Effector memory CD4-positive, alpha-beta T cell (primary cell): ENCODE data around the gene GABRR1.
"Not testable (repeated sequence)": the region's sequence is repeated elsewhere in the genome, so short reads cannot be mapped to it uniquely, and the experiment has no call there.

ENCODE experiments used
- DNase-seq, 3 donors: peaks; one replicate each; pipeline ENCODE4 v3.0.0-alpha.2; 2020
- H3K27ac ChIP-seq: 2 replicates; pipeline ENCODE4 v1.7.0; 2013; ENCODE audit warnings: mild to moderate bottlenecking, low read length, moderate library complexity; ENCODE audit not compliant: insufficient read depth, poor library complexity, severe bottlenecking
- H3K27me3 ChIP-seq: replicated peaks from 2 replicates; pipeline ENCODE4 v1.7.0; 2013; ENCODE audit warnings: mild to moderate bottlenecking, low read length; ENCODE audit not compliant: insufficient read depth, control insufficient read depth, poor library complexity, severe bottlenecking
- H3K36me3 ChIP-seq: 2 replicates; pipeline ENCODE4 v1.7.0; 2013; ENCODE audit warnings: mild to moderate bottlenecking, low read length, moderate library complexity; ENCODE audit not compliant: control insufficient read depth, insufficient read depth
- H3K4me1 ChIP-seq: 2 replicates; pipeline ENCODE4 v1.7.0; 2013; ENCODE audit warnings: low read length, mild to moderate bottlenecking; ENCODE audit not compliant: control insufficient read depth, insufficient read depth, poor library complexity, severe bottlenecking
- H3K4me3 ChIP-seq: 2 replicates; pipeline ENCODE4 v1.7.0; 2013; ENCODE audit warnings: low read length, low read depth, mild to moderate bottlenecking; ENCODE audit not compliant: insufficient read depth, poor library complexity, severe bottlenecking
- H3K9me3 ChIP-seq: 2 replicates; pipeline ENCODE4 v1.7.0; 2013; ENCODE audit warnings: mild to moderate bottlenecking, low read length, moderate library complexity; ENCODE audit not compliant: control insufficient read depth

The GABRR1 gene

DNA sequence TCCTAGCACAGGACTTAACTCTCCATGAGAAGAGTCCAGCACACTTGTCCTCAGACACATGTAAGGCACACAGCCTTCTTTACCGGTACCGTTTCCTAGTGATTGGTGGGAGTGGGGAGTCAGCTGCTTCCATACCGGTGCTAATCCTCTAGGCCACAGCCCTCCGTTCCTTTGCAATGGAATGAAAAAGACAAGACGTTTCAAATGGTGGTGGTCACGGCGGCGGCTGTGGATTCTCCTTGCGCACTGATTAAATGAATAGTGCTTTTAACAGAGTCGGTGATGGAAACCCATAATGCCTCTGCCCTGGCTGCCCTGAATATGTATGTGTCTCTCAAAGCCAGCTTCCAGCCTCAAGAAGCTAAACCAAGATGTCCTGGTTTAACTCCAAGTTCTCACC, 34.8 kb upstream of the GABRR1 start:
- H3K4me3 ChIP-seq, result no peak overlapping the region
- no peak overlapping the region for H3K27ac ChIP-seq
- no peaks in the 10 kb centered on the region for H3K36me3 ChIP-seq
- no peaks in the 10 kb centered on the region for H3K9me3 ChIP-seq
- H3K4me1 ChIP-seq, result no peaks in the 10 kb centered on the region
- H3K27me3 ChIP-seq, result no peaks in the 10 kb centered on the region
- no peak for DNase-seq

- Histone ChIP-seq H3K36me3 (no peaks in the 10 kb centered on the region), H3K9me3 (no peaks in the 10 kb centered on the region), H3K4me3 (no peak overlapping the region), H3K27me3 (no peaks in the 10 kb centered on the region), H3K27ac (no peak overlapping the region), H3K4me1 (no peaks in the 10 kb centered on the region)
- DNase-seq, result no peak
Observed at GRCh38 chr6:89251170-89251569, 34.0 kb upstream of the GABRR1 start.

DNA sequence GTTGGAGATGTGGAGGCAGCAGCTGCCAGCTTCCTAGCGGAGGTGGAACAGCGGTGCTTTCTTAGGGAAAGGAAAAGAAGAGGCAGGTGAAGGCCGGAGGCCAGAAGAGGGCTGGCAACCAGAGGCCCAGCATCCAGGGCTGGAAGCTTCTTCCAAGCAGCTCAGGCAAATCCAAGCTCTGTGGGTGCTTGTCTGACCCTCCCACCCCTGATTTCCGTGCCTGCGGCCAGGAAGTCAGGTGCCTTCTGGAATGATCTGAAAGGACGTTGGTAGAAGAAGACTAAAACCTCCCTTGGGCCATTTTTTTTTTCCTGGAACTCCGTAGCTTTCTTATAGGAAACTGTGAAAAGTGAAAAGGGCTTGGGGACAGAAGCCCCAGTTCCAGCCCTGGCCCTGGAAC, 33.1 kb upstream of the GABRR1 start:
- Histone ChIP-seq H3K27ac (no peak overlapping the region), H3K9me3 (no peaks in the 10 kb centered on the region), H3K27me3 (no peaks in the 10 kb centered on the region), H3K4me3 (no peak overlapping the region), H3K36me3 (no peaks in the 10 kb centered on the region), H3K4me1 (no peaks in the 10 kb centered on the region)
- no peak for DNase-seq

DNA sequence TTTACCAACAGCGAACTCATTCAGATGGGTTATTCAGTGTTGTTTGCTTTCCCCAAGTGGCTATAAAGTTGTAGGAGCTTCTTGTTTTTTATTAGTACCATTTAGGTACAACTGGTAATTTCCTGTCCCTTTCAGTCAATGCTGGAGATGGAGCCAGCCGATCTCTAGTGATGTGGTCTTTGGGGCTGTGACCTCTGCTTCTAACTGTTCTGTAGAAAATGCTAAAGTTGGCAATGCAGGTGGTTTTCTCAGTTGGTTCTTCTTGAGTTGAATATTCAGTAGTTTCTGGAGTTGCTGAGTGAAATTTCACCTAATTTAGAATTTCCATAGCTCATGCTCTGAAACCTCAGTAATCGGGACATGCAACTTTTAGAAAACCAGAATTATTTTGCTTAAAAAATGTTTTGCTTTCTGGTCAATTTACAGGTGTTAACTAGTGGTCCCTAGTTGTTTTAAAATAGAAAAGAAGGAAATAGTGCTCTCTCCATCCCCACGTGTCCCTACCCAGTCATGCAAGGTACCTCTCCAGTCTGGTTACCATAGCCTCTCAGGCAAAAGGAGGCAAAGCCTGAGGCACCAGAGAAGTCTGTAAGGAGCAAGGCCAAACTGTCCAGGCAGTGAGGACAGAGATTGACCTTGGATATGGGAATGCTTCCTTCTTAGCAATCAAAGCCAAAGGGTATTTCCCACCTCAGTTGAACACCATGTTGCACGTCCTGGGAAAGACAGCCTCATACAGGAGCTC, 27.3 kb upstream of the GABRR1 start:
- H3K27me3 ChIP-seq, result no peaks in the 10 kb centered on the region
- H3K9me3 ChIP-seq, result no peaks in the 10 kb centered on the region
- H3K27ac ChIP-seq, result no peak overlapping the region
- no peak overlapping the region for H3K4me3 ChIP-seq
- no peak for DNase-seq
- H3K4me1 ChIP-seq, result no peaks in the 10 kb centered on the region
- no peaks in the 10 kb centered on the region for H3K36me3 ChIP-seq

- no peak for DNase-seq
- H3K27ac ChIP-seq, result no peak overlapping the region
Observed at GRCh38 chr6:89243331-89243629, 26.1 kb upstream of the GABRR1 start.

DNA sequence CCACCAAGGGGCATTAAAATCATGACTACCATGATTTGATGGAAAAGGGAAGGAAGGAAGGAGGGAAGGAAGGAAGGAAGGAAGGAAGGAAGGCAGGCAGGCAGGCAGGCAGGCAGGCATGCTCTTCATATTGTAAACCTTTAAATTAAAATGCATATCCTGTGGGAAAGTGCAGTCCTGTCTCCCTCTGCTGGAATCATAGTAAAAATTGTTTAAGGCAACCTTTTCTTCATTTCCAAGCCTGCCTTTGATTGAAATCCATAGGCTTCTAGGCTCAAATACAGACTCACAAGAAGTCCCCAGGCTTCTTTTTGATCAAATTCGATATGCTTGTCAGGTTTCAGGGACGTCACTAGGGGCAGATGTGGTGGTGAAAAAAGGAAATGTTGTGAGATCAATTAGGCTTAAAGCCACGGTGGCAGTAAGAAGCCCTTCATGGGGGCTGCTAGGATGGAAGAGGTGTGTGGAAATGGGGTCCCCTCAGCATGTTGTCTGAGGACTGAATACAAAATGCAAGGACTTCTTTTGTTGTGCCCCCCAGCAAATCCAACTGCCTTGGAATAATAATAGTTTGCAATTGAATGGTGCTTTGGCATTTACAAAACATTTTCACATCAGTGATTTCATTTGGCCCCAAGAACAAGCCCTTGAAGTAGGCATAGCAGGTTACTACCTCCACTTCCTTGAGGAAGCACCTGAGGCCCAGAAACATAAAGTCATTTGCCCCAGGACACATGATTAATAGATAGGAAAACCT, 25.6 kb upstream of the GABRR1 start:
- Histone ChIP-seq H3K36me3 (no peaks in the 10 kb centered on the region), H3K4me1 (no peaks in the 10 kb centered on the region), H3K9me3 (no peaks in the 10 kb centered on the region), H3K4me3 (no peak overlapping the region), H3K27ac (no peak overlapping the region), H3K27me3 (no peaks in the 10 kb centered on the region)
- no peak for DNase-seq

More at GRCh38 chr6:89243331-89243629, 26.1 kb upstream of the GABRR1 start:
- Histone ChIP-seq H3K36me3 (no peaks in the 10 kb centered on the region), H3K4me3 (no peak overlapping the region), H3K9me3 (no peaks in the 10 kb centered on the region), H3K4me1 (no peaks in the 10 kb centered on the region), H3K27me3 (no peaks in the 10 kb centered on the region)

DNA sequence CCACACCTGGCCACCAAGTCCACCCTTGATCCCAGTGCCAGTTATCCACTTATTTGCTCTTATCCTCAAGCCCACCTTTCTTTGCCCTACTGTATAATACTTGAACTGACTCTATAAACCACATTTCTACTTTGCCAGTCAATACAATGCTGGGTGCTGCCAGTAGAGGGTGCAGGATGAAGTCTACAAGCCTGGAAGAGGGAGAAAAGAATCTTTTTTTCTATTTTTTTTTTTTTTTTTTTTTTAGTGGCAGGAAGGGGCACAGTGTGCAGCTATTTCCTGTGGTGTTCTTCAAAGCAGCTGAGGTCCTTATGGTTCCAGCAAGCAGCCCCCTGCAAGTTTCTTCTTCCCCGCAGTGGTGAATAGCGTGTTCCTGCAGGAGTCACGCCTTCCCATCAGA, 22.2 kb upstream of the GABRR1 start:
- peak in 1 of 3 donors; percentile 4 for DNase-seq
- no peaks in the 10 kb centered on the region for H3K27me3 ChIP-seq
- H3K27ac ChIP-seq, result no peak overlapping the region
- no peaks in the 10 kb centered on the region for H3K4me1 ChIP-seq
- H3K4me3 ChIP-seq, result no peak overlapping the region
- H3K36me3 ChIP-seq, result no peaks in the 10 kb centered on the region
- no peaks in the 10 kb centered on the region for H3K9me3 ChIP-seq

GRCh38 chr6:89237158-89237557, 20.0 kb upstream of the GABRR1 start:
- no peak for DNase-seq
- H3K27ac ChIP-seq, result no peak overlapping the region
- no peak overlapping the region for H3K4me3 ChIP-seq
- H3K9me3 ChIP-seq, result no peaks in the 10 kb centered on the region
- no peaks in the 10 kb centered on the region for H3K36me3 ChIP-seq
- no peaks in the 10 kb centered on the region for H3K4me1 ChIP-seq
- H3K27me3 ChIP-seq, result no peaks in the 10 kb centered on the region

DNA sequence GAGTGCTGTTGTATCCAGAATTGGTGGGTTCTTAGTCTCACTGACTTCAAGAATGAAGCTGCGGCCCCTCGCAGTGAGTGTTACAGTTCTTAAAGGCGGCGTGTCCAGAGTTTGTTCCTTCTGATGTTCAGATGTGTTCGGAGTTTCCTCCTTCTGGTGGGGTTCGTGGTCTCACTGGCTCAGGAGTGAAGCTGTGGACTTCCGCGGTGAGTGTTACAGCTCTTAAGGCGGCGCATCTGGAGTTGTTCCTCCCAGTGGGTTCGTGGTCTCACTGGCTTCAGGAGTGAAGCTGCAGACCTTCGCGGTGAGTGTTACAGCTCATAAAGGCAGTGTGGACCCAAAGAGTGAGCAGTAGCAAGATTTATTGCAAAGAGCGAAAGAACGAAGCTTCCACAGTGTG, 16.4 kb upstream of the GABRR1 start:
- H3K4me3 ChIP-seq, result not testable (repeated sequence)

DNA sequence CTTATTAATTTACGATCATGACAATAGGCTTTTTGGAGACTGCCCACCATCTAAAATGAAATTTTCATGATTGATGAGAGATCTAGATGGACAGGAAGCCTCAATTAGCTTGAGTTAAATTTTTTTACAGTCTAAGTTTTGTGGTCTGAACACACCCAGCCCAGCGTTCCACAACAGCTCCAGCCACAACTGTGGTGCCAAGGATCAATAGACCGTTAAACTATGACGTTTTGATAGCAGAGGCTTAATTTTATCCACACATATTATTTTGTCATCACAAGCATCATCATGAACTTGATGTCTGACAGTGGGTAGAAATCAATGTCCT, 5.5 kb upstream of the GABRR1 start:
- no peak overlapping the region for H3K4me3 ChIP-seq
- H3K27ac ChIP-seq, result no peak overlapping the region
- H3K27me3 ChIP-seq, result no peaks in the 10 kb centered on the region
- no peak for DNase-seq
- no peaks in the 10 kb centered on the region for H3K36me3 ChIP-seq
- H3K4me1 ChIP-seq, result no peaks in the 10 kb centered on the region
- H3K9me3 ChIP-seq, result no peaks in the 10 kb centered on the region

More for the DNA sequence above, 16.4 kb upstream of the GABRR1 start:
- not testable (repeated sequence) for H3K9me3 ChIP-seq, H3K4me1 ChIP-seq, DNase-seq, H3K27me3 ChIP-seq, H3K27ac ChIP-seq, H3K36me3 ChIP-seq
